Spleen (tissue), 7 donors: ENCODE data around the gene DOCK6.

Source experiments
- POLR2A ChIP-seq, 3 donors: fragments of 450-650 bp; IDR thresholded peaks; one replicate each; pipeline ENCODE4 v1.5.1; 2017; ENCODE audit warnings: antibody characterized with exemption in 3 of 3, mild to moderate bottlenecking in 1 of 3
- POLR2AphosphoS5 ChIP-seq, 3 donors: sonication (generic); formaldehyde crosslinking; IDR thresholded peaks; one replicate each; pipeline ENCODE4 v1.5.1; 2017; ENCODE audit warnings: antibody characterized with exemption in 3 of 3
- TF ChIP-seq, protein P1 (sequence below), 11 experiments: fragments of 200-600 bp in 7 of 11; fragments of 450-650 bp in 4 of 11; sonication (generic) in 4 of 11; IDR thresholded peaks in 8 of 11; conservative IDR thresholded peaks in 3 of 11; 1 replicate in 7 of 11; 2 replicates in 4 of 11; pipeline versions ENCODE4 v1.4.0 to v1.8.0; 2016 to 2021; ENCODE audit warnings: antibody characterized with exemption in 11 of 11, inconsistent platforms in 4 of 11, mild to moderate bottlenecking in 1 of 11
- donor health status: DM: no; HTN: no; CAD: no; lungs with moderate emphysema.
- donor health status: DM: no; HTN: no; CAD: no.
- donor health status: DM: no; HTN: no; CAD: no.

- TF ChIP-seq, protein P1, sequence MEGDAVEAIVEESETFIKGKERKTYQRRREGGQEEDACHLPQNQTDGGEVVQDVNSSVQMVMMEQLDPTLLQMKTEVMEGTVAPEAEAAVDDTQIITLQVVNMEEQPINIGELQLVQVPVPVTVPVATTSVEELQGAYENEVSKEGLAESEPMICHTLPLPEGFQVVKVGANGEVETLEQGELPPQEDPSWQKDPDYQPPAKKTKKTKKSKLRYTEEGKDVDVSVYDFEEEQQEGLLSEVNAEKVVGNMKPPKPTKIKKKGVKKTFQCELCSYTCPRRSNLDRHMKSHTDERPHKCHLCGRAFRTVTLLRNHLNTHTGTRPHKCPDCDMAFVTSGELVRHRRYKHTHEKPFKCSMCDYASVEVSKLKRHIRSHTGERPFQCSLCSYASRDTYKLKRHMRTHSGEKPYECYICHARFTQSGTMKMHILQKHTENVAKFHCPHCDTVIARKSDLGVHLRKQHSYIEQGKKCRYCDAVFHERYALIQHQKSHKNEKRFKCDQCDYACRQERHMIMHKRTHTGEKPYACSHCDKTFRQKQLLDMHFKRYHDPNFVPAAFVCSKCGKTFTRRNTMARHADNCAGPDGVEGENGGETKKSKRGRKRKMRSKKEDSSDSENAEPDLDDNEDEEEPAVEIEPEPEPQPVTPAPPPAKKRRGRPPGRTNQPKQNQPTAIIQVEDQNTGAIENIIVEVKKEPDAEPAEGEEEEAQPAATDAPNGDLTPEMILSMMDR (IDR thresholded peaks at IDR 0.05 in 8 of 11, conservative IDR thresholded peaks at IDR 0.05 in 3 of 11) = no peak
- no peak for TF ChIP-seq POLR2A (IDR thresholded peaks at IDR 0.05)
- TF ChIP-seq POLR2AphosphoS5 (IDR thresholded peaks at IDR 0.05) = no peak
These were observed 79.3 kb downstream of the DOCK6 start for GRCh38 chr19:11182994-11183393.
